Parathyroid adenoma (tissue), 2 donors: ENCODE results near the gene RIPOR2.

Source experiments
- H2AFZ ChIP-seq: fragments of 300-600 bp; sonication (generic); one replicate; pipeline ENCODE4 v1.7.0; 2017; ENCODE audit warnings: antibody characterized with exemption, mild to moderate bottlenecking
- H3K27ac ChIP-seq: fragments of 300-600 bp; sonication (generic); one replicate; pipeline ENCODE4 v1.7.0; 2017
- H3K27me3 ChIP-seq: fragments of 300-600 bp; sonication (generic); one replicate; pipeline ENCODE4 v1.7.0; 2017; ENCODE audit warnings: low read length; ENCODE audit not compliant: control insufficient read depth, insufficient read depth
- H3K36me3 ChIP-seq: fragments of 300-600 bp; sonication (generic); one replicate; pipeline ENCODE4 v1.7.0; 2017; ENCODE audit warnings: low read length; ENCODE audit not compliant: control insufficient read depth, insufficient read depth
- H3K4me1 ChIP-seq: fragments of 300-600 bp; sonication (generic); one replicate; pipeline ENCODE4 v1.7.0; 2017; ENCODE audit warnings: control low read depth
- H3K4me2 ChIP-seq: fragments of 300-600 bp; sonication (generic); one replicate; pipeline ENCODE4 v1.7.0; 2017; ENCODE audit warnings: low read length
- H3K4me3 ChIP-seq: fragments of 300-600 bp; sonication (generic); one replicate; pipeline ENCODE4 v1.7.0; 2017; ENCODE audit warnings: low read depth, low read length
- H3K79me2 ChIP-seq: fragments of 300-600 bp; sonication (generic); one replicate; pipeline ENCODE4 v1.7.0; 2017; ENCODE audit warnings: control low read depth
- H3K9ac ChIP-seq: fragments of 300-600 bp; sonication (generic); one replicate; pipeline ENCODE4 v1.7.0; 2017; ENCODE audit warnings: mild to moderate bottlenecking
- H3K9me3 ChIP-seq: fragments of 300-600 bp; sonication (generic); one replicate; pipeline ENCODE4 v1.7.0; 2017; ENCODE audit warnings: low read length; ENCODE audit not compliant: control insufficient read depth
- TF ChIP-seq, protein P1 (sequence below): fragments of 300-600 bp; sonication (generic); IDR thresholded peaks from one replicate; pipeline ENCODE4 v1.7.0; 2017; ENCODE audit warnings: antibody characterized with exemption, mild to moderate bottlenecking
- donor health status: primary hyperparathyroidism.

RIPOR2 gene

DNA sequence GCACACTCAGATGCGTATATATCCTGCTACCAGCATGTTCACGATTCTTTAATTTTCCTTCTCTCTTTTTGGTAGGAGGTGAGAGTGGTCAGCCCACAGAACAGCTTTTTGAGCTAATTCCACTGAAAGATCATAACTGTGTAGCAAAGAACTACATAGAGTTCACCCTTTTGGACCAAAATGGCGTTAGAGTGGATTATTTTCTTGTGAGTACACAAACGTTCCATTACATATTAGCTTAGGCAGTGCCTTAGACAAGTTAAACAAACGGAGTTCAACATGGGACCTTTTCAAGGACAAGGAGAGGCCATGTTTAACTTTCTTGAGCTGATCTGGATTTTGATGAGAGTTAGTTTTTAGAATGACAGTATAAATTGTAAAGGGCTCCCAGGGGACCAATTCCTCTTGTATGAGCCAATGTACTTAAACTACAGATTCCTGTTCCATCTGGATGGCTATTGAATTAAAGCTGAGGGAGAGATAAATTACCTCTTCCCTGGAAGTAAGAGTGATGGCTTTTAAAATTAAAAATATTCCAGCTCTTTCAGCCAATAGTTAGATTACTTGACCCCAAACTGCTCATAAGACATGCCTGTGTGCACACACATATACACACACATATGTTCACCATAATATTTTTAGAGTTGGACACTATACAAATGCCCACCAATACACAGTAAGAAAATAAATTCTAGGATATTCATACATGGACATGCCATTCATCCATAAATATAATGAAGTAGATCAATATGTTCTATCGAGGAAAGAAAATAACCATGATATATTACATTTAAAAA lies 111.4 kb downstream of the RIPOR2 start:
- H3K36me3 ChIP-seq: no peaks in the 10 kb centered on the region
- H3K4me2 ChIP-seq: no peak overlapping the region
- no peak overlapping the region for H2AFZ ChIP-seq
- no peak overlapping the region for H3K27ac ChIP-seq
- TF ChIP-seq, protein P1, sequence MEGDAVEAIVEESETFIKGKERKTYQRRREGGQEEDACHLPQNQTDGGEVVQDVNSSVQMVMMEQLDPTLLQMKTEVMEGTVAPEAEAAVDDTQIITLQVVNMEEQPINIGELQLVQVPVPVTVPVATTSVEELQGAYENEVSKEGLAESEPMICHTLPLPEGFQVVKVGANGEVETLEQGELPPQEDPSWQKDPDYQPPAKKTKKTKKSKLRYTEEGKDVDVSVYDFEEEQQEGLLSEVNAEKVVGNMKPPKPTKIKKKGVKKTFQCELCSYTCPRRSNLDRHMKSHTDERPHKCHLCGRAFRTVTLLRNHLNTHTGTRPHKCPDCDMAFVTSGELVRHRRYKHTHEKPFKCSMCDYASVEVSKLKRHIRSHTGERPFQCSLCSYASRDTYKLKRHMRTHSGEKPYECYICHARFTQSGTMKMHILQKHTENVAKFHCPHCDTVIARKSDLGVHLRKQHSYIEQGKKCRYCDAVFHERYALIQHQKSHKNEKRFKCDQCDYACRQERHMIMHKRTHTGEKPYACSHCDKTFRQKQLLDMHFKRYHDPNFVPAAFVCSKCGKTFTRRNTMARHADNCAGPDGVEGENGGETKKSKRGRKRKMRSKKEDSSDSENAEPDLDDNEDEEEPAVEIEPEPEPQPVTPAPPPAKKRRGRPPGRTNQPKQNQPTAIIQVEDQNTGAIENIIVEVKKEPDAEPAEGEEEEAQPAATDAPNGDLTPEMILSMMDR: no peak
- no peaks in the 10 kb centered on the region for H3K4me1 ChIP-seq
- H3K9me3 ChIP-seq: no peaks in the 10 kb centered on the region
- H3K9ac ChIP-seq: no peak overlapping the region
- H3K79me2 ChIP-seq: no peaks in the 10 kb centered on the region
- H3K27me3 ChIP-seq: no peaks in the 10 kb centered on the region
- H3K4me3 ChIP-seq: no peak overlapping the region

DNA sequence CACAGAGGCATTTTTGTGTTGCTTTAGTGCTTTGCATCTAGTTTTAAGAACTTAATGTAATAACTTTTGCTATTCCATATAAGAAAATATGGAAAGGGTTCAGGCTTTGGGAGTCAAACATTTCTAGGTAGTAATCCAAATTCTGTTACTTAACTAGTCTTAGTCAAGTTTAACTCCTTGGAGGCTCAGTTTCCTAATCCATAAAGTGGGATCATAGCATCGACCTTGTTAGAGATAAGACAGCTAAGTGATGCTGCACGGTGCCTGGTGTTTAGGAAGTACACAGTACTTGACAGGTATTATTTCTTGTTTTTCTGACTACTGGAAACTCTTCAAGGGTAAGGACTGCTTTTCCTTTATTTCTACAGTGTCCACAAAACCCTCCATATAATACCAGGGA lies 112.6 kb downstream of the RIPOR2 start:
- H3K9me3 ChIP-seq: no peaks in the 10 kb centered on the region
- H3K4me1 ChIP-seq: no peaks in the 10 kb centered on the region
- TF ChIP-seq, protein P1: no peak
- H3K27ac ChIP-seq: no peak overlapping the region
- H3K4me2 ChIP-seq: no peak overlapping the region
- no peaks in the 10 kb centered on the region for H3K36me3 ChIP-seq
- H3K4me3 ChIP-seq: no peak overlapping the region
- H3K79me2 ChIP-seq: no peaks in the 10 kb centered on the region
- H3K27me3 ChIP-seq: no peaks in the 10 kb centered on the region
- H2AFZ ChIP-seq: no peak overlapping the region
- H3K9ac ChIP-seq: no peak overlapping the region

DNA sequence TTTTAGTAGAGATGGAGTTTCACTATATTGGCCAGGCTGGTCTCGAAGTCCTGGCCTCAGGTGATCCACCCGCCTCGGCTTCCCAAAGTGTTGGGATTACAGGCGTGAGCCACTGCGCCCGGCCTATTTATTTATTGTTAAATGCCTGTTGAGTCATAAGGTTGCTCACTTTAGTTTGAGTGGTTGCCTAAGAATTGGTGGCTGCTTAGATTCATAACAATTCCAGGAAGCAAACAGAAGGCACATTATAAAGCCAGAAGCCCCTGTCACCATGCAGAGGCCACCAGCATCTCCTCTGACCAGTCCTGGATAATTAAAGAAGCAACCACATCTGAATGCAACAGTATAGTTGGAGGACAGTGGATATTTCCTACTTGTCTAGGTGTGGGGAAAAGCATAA lies 113.1 kb downstream of the RIPOR2 start:
- no peak overlapping the region for H3K4me3 ChIP-seq
- TF ChIP-seq, protein P1: no peak
- H3K9ac ChIP-seq: no peak overlapping the region
- H3K4me1 ChIP-seq: no peaks in the 10 kb centered on the region
- no peak overlapping the region for H2AFZ ChIP-seq
- H3K9me3 ChIP-seq: no peaks in the 10 kb centered on the region
- no peaks in the 10 kb centered on the region for H3K36me3 ChIP-seq
- no peak overlapping the region for H3K4me2 ChIP-seq
- no peaks in the 10 kb centered on the region for H3K27me3 ChIP-seq
- H3K79me2 ChIP-seq: no peaks in the 10 kb centered on the region
- H3K27ac ChIP-seq: no peak overlapping the region

DNA sequence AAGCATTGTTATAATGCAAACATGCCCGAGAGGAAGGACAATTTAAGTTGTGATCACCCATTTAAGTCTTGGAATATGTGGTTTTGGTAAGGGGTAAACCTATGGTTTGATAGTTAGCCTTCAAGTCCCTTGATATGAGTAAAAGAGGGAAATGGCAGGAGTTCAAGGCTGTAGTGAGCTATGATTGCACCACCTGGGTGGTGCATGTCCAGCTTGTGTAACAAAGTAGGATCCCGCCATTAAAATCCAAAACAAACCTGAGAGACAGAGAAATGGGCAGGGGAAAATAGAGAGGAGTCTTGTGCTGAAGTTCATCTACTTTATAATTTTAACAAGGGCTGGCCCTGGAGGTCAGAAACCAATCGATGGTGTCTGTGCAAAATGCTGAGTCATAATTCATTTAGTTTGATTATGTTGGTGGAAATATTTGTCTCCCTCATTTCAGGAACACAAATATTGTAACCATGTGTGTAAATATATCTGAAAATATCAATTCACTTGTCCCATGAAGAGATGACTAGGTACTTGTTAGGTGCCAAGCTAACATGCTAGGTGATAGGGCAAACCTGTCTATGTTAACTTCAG lies 113.8 kb downstream of the RIPOR2 start:
- Histone ChIP-seq H3K9me3 (no peaks in the 10 kb centered on the region), H3K36me3 (no peaks in the 10 kb centered on the region), H3K79me2 (no peaks in the 10 kb centered on the region), H3K27me3 (no peaks in the 10 kb centered on the region), H3K9ac (no peak overlapping the region), H3K4me2 (no peak overlapping the region), H2AFZ (no peak overlapping the region), H3K4me1 (no peaks in the 10 kb centered on the region), H3K27ac (no peak overlapping the region), H3K4me3 (no peak overlapping the region)
- TF ChIP-seq, protein P1: no peak
